HG03457 (cell line): Measurements from ENCODE around the gene CTDSP2.
"Not testable (repeated sequence)": the region's sequence is repeated elsewhere in the genome, so short reads cannot be mapped to it uniquely, and the experiment has no call there.

Experiments used
- ATAC-seq: cut with Tn5 transposase; IDR thresholded peaks from one replicate; pipeline ENCODE4 v1.9.1; 2021; ENCODE audit warnings: moderate number of reproducible peaks; ENCODE audit not compliant: unreplicated experiment

CTDSP2 gene, protein sequence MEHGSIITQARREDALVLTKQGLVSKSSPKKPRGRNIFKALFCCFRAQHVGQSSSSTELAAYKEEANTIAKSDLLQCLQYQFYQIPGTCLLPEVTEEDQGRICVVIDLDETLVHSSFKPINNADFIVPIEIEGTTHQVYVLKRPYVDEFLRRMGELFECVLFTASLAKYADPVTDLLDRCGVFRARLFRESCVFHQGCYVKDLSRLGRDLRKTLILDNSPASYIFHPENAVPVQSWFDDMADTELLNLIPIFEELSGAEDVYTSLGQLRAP

DNA sequence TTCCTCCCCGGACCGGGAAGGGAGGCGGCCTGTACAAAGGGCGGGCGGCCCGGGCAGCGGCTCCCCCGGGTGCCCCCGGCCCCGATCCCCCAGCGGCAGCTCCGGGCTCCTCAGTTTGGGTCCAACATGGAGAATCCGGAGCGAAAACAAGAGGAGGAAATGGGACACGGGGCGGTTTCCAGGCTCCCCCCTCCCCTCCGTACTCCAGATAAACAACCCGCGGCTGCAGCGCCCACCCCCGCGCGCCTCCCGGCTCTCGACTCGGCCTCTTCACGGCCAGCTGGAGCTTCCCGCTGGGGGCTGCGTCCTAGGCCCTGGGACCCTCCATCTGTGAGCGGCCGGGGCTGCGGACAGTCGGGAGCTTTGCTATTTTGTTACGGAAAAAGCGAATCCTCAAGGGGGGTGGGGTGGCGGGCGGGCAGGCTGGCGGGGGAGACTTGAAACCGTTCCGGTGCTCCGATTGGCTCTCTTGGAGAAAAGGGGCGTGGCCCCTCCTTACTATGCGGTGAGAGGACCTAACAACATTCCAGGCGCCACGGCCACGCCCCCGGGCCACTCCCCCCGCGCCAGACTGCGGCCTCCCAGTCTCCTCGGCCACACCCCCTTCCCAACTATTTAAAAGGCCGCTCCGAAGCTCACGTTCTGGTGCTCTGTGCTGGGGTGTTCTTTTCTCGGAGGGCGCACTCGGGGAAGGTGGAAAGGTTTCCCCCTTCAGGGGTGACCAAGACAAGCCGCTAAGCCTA is at the start of gene CTDSP2:
Gene CTDSP2, minus strand, starts transcription at position 153 of the 743 bp plus-strand sequence. CDS start 294 bp downstream, outside the sequence.
- ATAC-seq, result no peak

DNA sequence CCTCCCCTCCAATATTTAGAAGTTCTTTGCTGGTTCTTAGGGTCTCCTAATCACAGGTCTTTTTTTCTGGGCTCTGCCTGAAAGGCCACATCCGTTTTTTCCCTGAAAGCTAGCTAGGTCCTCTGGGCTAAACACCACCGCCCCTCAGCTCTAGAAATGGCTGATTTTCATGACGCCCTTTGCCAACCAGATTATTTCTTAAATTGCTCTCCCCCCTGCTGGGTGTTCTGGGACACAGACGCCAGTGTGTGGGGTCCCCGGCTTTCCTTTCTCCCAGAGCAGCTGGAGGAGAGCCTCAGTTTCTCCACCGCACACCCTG is 49.5 kb upstream of the CTDSP2 start:
- no peak for ATAC-seq

DNA sequence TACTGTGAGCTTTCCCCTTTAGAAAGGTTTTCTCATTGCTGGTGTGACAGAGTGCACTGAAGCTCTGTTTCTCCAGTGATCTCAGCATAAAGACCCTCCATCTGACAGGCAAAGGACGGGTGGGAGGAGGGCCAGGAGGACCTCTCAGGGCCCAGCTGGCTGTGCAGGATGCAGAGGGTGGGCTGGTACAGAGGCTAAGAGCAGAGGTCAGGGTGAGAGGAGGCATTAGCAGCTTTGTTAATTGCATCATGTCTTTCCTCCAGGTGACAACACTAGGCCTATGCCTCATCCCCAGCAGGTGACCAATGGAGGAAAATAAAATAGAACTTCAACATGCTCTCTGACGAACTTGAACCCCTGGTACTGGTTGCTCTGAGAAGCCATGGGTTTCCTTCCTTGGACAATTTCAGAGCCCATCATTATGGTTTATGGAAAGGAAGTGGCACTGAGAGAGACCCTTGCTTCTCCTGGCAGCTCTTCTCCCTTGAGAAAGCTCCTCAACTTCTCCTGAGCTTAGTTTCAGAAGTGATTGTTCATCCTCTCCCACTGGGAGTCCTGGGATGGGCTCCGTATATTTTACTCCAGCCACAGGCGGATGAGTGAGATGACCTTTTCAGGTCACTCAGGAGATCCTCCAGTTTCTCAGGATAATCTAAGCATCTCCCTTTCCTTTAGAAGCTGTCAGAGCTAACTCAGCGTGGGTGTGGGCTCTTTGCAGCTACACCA is 49.0 kb upstream of the CTDSP2 start:
- ATAC-seq, result no peak

DNA sequence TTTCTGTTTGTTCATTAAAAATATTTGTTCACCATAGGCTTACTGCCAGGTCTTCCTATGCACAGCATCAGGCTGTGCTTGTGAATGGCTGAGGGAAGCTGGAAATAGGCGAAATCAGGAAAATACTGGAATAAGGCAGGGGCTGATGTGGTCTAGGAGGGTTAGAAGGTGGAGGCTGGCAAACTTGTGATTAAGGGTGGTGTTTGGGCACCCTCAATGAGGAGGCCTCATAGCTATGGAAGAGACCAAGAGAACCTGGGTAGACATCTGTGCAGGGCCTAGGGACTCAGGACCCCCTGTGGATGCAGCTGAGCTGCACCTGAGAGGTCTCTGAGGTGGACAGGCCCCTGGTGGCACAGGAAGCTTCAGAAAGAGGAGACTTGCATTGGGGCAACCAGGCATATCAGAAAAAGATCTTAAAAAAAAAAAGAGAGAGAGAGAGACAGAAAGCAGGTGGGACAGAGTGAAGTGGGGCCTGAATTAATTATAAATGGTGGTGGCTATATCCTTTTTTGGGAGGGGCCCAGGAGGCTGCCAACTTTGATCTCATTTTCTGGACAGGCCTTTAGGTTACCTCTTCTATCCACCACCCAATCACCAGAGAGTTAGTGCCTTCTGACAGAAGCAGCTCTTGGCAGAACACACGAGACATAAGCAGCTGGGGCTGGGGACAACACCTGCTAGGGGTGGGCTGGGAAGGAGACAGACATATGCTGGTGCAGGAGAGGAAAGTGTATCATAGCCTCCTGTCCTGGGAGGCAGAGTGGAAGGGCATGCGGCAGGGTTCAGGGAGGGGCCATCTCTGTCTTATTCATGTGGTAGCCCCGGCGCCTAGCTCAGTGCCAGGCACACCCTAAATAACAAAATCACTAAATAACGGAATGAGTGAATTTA is 48.1 kb upstream of the CTDSP2 start:
- no peak for ATAC-seq

DNA sequence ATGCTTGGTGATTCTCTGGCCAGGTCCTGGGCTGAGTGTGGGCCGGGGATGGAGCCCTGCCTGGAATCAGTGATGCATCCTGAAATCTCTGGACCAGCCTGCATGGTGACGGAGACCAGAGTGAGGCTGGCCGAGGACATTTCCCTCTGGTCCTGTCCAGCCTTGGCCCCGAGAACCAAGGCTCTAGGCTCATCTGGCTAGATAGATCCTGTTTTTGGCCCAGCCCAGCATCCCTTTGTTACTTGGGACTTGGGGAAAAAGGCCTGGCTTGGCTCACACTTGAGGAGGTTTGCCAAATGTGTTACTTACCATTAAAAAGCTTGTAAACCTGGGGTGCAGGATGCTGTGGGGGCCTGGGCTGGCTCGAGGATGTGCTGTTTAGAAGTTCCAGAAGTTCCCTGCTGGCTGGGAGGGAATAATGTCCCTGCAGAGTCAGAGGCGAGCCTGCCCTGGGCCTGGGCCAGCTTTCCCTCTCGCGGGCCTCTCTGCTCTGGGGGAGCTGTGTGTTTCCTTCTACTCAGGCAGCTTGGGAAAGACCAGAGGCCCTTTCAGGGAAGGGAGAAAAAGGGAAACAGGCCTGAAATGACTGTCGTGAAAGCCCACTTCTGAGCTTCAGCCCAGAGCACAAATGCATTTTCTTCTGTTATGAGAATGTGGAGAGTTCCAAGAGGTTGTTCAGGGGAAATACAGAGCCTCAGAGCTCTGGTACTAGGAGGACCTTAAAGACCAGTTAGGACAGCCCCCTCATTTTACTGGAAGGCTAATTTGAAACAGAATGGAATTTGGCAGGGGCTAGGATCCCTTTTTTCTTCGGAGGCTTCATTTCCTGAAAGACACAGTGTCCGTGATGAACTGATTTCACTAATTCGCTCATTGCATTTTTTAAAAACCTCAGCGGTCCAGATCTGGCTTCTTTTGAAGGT is 47.2 kb upstream of the CTDSP2 start:
- no peak for ATAC-seq

DNA sequence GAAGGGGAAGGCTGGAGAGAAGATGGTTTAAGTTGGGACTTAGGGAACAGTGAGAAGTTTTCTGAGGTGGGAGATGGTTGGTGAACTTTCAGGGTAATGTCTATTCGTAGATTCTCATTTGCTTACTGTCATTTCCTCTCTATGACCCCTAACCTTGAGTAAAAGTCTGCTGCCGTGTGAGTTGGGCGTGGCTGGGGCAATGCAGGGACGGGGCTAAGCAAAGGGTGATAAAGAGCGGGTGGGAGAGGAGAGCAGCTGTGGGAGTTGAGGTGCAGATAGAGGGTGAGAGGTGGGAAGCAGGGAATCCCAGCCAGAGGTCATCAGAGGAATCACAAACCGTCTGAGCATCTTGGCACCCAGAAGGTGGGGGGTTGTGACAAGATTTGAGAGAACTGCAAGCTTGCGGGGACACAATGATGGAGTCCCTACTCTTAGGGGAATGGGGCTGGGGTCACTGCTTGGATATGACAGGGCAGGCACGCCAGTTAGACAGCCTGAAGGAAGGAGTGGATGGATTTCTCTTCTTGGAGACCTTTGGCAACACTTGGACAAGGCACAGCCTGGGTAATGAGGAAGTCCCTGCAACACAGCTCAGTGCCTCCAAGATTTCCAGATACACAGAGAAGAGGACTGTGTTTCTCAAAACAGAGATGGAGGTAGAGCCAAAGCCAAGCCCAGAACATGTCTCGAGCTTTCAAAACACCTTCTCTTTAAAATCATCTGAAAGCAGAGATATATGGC is 45.9 kb upstream of the CTDSP2 start:
- ATAC-seq, result no peak

DNA sequence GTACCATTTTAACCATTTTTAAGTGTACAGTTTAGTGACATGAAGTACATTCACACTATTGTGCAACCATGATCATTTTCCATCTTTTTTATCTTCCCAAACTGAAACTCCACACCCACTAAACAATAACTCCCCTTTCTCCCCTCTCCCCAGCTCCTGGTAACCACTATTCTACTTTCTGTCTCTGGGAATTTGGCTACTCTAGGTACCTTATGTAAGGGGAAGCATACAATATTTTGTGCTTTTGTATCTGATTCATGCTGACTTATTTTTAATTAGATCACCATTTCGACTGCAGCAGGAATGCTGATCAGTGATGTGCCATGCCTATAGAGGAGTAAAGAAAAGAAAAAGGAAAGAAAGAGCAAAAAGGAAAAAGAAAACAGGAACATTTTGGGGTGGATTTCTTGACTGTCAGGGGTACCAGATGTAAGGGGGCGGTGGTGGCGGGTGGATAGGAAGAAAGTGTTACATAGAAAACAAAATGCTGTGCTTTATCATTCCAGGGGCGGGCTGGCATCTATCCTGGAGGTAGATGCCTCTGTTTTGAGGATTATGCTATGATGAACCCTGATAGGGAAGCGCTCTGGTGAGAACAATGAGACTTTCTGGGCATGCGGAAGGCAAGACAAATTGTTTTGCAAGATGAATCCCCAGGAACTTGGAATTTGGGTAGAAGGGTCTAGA is 45.2 kb upstream of the CTDSP2 start:
- ATAC-seq, result no peak

DNA sequence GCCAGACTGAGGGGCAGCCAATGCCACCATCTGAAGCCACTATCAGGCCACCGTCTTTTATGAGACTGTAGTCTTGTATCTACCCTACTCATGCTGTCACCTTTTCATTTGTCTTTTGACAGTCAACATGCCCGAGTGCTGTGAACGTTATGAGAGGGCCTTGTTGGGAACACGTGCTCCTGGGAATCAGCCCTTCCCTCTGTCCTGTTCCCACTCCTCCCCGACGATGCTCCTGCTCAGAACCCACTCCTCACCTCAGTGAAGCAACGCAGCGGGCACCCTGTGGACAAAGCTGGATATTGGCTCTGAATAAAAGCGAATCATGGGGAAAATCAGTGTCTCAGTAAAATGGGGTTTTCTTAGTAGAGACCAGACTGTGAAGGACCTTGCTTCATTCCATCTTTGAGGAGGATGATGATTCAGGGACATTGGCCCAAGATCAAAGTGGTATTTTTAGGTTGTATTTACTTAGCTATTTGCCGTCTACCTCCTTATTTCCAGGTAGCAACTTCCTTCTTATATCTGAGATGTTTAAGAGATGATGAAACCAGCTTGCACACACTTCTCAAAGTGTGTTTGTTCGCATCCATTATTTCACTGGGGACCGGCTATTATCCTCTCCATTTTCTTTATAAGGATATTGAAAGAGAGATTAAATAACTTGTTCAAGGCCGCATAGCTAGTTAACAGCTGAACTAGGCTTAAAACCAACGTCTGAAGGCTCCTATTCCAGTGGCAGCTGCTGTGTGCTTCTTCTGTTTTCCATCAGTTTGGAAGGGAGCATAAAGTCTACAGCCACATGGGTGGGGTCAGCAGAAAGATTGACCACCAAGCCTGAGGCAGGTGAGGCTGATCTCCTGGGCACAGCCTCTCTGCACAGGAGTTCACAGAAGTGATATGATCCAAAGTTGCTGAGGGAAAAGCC is 43.9 kb upstream of the CTDSP2 start:
- ATAC-seq, result no peak

DNA sequence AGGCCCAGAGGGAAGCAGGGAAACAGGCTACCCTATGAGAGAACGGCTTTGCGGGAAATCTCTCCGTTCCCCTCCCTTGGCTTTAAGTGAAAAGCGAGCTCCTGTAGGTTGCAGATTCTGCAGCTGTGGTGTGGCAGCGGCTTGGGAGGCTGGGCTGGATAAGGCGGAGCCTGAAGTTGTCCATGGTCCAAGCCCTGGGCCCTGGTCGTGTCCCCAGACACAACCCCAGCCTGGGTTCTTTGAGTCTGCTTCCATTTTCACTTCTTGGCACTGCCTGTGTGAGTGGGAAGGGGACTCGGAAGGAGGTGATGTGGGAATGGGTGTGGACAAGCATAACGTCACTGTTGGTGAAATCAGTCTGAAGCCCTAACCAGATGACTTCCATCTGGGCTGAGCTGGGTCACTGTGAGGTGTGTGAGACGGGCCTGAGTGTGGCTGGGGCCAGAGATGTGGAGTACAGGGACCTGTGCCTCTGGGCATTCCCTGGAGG is 43.0 kb upstream of the CTDSP2 start:
- ATAC-seq, result no peak

DNA sequence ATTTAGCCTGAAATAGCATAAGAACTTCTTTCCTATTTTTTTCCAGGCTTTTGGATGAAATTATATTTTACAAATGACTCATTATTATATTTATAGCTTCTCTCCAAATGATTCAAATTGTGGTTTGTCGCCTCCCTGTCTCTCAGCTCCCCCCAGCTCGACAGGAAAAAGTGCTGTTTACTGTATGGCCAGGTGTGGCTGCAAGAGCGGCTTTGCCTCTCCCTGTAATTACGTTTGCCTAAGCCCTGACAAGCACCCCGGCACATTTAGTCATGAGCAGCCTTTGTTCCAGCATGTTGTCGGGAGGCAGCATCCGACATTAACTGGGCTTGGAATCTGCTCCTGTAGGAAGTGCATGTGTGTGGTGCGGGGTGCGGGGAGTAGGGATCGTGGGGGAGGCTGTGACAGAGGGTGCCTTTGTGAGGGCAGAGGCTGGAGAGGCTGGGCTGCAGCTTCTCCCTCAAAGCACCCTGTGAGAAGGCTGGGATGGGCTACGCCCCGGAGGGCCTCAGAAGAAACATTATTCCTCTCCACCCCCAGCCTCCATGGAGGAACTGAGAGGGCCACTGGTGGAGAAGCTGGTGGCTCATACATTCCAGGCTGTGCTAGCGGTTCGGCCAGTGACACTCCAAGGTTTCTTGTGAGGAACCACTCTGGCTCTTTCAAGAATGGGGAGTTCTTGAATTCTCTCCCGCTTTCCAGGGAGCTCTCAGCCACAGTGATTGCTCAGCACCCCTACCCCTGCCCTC is 42.1 kb upstream of the CTDSP2 start:
- no peak for ATAC-seq

DNA sequence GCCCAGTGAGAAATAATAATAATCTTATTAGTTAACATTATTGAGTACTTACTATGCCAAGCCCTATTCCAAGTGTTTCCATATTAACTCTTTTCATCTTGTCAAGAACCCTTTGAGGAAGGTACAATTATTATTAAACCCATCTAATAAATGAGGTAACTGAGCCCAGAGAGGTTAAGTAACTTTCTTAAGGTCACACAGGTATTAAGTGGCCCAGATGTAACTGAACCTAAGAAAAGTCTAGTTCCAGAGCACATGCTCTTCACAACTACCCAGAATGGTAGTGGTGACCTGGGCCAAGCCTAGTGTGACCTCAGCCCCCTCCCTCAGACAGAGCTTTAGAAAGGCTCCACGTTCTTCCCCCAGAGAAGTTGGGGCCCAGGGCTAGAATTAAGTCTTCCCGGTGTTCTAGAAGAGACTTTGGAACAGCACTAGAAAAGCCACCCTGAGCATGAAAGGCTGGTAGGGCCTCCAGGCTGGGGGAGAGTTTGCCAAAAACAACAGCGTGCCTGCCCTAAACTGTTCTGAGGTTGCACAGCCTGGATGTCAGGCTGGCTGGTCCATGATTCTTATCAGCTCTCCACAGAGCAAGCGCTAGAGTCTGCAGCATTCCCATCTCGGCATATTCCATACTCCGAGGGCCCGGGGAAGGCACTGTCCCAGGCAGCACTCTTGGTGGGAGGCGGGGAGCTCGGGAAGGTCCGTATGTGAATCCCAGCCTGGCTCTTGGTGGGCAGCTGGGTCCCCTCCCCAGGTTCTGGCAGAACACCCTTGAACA is 41.3 kb upstream of the CTDSP2 start:
- no peak for ATAC-seq

DNA sequence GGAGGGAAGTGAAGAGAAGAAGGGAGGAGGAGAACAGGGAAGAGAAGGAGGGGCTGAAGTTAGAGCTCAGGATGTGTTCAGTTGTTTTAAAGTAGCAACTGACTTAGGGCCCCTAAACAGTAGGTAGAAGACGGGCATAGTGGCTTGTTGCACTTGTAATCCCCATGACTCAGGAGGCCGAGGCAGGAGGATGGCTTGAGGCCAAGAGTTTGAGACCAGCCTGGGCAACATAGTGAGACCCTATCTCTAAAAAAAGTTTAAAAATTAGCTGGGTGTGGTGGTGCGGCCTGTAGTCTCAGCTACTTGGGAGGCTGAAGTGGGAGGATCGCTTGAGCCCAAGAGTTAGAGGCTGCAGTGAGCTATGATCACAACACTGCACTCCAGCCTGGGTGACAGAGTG is 40.4 kb upstream of the CTDSP2 start:
- not testable (repeated sequence) for ATAC-seq

DNA sequence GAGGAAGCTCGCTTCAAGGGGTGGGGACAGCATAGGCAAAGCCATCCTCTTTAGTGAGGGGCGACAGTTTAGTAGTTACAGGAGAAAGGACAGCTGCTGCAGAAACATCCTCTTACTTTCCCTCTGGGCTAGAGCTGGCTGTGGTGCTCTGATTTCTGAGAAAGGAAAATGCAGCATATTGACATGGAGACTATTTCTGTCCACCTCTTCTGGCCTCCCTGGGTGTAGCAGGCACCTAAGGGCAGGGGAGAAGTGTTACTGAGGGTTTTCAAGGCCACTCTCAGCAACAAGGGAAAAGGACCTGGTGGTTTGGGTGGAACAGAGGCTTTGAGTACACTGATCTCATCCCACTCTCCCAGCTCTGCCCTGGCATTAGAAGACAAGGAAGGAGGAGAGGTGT is 40.0 kb upstream of the CTDSP2 start:
- ATAC-seq, result no peak

DNA sequence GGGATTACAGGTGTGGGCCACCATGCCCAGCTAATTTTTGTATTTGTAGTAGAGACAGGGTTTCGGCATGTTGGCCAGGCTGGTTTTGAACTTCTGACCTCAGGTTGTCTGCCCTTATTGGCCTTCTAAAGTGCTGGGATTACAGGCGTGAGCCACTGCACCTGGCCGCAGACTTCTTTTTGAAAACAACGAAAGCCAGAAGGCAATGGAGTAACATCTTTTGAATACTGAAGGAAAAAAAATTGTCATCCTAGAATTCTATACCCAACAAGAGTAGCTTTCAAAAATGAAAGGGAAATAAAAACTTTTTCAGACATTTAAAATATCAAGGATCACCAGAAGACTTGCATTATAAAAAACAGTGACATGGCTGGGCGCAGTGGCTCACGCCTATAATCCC is 38.7 kb upstream of the CTDSP2 start:
- ATAC-seq, result no peak

DNA sequence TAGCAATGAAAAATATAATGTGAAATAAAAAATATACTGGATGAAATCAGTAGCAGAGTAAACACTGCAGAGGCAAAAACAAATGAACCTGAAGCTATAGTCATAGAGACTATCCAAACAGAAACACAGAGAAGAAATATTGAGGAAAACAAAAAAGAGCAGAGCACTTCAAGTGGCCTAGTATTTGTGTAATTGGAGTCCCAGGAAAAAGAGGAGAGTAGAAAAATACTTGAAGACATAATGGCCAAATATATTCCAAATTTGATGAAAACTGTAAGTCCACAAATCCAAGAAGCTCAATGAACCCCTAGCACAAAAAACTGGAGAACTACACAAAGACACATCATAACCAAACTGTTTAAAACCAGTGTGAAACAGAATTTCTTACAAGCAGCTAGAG is 37.2 kb upstream of the CTDSP2 start:
- no peak for ATAC-seq

DNA sequence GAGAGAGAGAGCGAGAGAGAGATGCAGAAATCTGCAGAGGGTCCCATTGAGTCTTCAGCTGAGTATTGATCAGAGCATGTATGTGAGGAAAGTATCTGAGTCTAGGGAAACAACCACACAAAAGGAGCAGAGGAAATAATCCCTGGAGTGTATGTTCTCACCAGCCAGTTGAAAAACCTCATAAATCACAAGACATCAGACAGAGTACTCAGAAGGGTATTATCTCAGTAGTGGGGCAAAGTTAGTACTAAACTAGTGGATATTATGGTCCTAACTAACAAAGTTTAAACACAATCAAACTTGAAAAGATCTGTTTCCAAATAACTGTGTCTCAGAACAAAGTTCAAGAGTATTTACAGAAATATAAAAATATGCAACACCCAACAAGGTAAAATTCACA is 36.5 kb upstream of the CTDSP2 start:
- ATAC-seq, result no peak
